Glomerular endothelial cell (primary cell): ENCODE data around the gene PLPP4. TPM values are rescaled to one million over a fixed set of nuclear protein-coding genes. Genes with fewer than 3 reads are reported as not detected.
"Not testable (repeated sequence)": the region's sequence is repeated elsewhere in the genome, so short reads cannot be mapped to it uniquely, and the experiment has no call there.

Source experiments
- DNase-seq: peaks from one replicate; pipeline ENCODE4 v3.0.0-alpha.2; 2011; ENCODE audit warnings: low read depth, low spot score; ENCODE audit errors: extremely low read depth
- total RNA-seq: library from RNA; depleted of rRNA; stranded (reverse); fragments of >200 nt; gene quantifications from 2 replicates; pipeline ENCODE4 v1.2.3, GENCODE V29; 2015

The PLPP4 gene
- total RNA-seq, 1 donor from 2014 or later: 11.1 TPM

DNA sequence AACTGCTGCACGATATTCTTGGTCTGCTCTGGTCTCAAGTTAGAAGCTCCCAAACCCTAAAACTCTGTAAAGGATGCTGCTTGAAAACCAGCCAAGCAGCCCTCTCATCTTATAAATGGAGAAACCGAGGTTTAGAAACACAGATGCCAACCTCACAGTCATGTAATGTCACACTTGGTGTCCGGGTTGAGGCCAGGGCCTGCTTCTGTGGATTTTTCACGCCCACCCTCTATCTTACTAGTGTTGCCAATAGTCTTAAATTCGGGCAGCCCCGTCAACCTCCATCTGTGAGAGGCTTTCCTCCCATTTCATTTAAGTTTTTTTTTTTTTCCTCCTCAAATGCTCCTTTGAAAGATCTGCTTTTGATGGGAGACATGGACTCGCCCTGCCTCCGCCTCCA lies 28.9 kb downstream of the PLPP4 start:
- DNase-seq: no peak

DNA sequence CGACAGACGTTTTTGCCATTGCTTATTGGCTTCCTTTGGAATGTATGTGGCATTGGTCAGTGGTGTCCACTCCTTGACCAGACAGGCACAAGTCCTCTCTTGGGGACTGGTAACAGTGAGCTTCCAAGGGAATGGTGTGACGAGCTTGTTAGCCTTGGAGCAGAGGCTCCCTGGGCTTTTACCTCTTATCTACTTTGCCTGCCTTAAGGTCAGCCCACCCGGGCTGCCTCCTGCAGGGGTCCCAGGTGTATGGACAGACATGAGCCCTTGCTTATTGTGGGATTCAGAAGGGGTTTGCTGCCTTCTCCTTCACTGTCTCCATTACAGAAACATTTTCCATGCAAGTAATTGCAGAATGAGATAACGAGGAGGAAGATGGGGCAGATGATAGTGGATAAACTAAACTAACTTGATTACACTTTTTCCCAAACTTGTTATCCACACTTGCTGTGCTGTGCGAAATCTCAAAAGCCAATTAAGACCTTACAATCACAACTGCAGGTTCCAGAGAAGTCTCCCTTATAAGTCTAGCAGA lies 29.7 kb downstream of the PLPP4 start:
- no peak for DNase-seq

DNA sequence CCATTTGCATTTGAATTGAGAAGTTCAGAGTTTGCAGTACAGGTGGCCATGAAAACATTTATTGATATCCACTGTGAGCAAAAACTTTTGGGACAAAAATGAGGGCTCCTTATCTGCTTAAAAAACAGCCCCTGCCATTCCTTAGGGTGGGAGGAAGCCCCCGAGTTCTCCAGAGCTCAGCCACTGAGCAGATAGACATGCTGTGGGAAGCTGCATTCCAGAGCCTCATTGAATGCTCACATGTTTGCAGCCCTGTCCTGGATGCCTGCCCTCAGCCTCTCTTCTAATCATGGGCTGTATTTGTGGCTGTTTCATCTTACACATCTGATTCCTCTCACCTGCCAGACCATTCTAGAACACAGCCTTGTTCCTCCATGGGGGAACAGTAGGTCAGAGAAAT lies 33.3 kb downstream of the PLPP4 start:
- no peak for DNase-seq

DNA sequence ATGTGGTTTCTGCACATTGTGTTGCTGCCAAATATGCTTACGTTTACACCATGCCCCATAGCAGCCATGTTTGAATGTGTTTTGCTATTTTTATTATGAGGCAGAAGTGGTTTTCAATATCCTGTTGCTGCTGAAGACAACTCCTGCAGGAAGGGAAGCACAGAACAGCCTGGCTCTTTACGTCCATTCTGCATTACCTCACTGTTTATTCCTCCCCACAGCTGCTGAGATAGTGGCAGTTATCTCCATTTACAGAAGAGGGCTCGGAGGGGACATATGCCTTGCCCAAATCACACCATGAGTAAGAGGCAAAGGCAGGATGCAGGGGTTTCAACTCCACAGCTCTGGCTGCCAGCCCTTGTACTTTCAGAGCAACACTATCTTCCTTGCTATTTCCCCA lies 35.3 kb downstream of the PLPP4 start:
- DNase-seq: no peak

DNA sequence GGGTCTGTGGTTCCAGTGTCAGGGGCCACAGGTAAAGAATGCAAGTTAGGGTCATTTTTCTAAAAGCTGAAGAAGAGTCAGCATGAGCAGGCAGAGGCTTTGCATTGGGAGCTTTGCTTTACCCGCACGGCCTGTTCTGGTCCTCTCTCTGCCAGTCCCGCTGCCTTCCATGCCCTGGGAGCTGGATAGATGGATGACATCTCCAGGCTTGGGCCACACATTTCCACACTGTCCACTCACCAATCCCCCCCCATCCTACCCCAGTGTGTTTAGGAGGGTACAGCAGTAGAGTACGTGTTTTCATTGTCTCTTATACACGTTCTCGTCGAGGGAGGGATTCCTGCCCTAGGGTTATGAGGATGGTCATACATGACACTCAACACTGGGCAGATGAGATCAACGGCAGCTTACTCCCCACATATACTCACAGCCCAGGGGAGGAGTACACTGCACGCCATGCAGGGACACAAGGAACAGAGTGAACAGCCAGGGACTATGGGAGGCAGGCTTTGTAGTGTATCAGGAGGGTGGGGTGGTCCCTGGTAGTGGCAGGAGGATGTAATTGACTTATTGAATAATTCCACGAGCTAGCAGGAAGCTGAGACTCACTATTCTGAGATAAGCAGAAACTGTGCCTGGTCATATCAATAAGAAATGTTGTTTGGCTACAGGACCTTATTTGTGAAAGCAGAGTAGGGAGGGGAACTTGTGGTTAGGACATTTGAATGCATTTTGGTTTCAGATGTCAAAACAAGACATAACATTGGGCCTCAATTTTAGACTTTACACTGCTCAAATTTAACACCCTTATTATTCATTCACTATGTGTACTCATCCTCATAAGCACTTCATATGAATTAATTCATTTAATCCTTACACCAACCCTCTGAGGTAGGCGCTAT lies 36.6 kb downstream of the PLPP4 start:
- DNase-seq: no peak

DNA sequence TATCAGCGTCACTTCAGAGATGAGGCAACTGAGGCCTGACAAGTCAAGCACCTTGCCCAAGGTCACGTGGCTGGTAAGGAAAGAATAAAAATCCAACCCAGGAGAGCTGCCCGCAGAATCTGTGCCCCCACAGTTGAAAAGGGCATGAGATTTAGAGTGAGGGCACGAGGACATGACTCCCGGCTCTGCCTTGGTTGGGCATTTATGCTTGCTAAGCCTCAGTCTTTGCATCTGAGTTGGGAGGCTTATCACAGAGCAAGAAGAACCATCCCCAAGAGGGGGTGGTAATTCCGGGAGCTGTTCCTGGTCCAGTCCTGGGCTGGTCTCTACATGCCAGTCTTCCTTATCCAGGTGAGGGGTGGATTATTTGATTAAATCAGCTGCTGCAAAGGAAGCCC lies 37.3 kb downstream of the PLPP4 start:
- no peak for DNase-seq

DNA sequence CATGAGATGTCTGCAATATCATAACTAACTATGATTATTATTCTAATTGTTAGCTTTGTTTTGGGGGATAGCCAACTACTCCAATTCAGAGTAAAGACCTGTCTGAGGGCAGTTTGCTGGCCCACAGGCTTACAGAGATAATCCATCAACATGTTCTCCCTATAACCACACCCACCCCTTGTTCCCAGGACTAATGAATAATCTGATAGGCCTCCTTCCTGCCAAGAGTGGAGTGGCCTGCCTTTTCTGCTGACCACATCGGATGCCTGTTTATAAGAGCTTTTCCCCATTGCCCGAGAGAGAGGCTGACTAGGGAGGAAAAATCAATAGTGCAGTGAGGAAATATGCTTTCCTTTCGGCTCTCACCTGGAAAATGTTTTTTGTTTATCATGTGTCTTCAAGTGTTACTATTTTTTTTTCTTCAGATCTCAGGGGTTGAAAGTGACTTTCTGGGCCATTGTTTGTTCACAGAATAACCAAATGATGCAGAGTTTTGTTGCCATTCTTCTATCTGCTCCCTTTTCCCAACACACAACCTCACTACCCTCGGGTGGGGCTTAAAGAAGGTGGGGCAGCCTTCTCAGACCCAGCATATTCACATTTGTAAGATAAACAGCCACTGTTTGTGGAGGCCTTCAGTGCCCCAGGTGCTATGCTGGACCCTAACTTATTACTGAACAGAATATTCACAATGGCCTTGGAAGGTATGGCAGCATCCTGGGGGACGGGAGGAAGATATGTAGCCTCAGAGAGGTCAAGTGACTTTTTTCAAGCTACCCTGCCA lies 38.4 kb downstream of the PLPP4 start:
- DNase-seq: no peak

DNA sequence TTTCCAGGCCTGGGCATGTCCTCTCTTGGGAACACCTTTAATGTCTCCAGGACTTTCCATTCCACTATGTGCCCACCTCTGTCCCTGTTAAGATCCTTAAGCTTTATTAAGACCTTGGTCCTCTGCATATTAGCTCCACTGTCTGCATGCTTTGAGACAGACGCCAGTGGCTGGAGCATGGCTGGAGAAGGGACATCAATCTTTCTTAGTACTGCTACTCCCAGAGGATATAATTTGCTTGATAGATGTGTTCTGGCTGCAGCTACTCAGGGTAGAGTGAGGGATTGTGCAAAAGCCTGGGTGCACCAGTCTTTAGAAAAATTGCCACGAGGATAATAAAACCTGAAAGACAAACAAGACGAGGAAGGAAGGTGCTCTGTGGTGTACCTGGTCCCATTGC lies 42.9 kb downstream of the PLPP4 start:
- no peak for DNase-seq

DNA sequence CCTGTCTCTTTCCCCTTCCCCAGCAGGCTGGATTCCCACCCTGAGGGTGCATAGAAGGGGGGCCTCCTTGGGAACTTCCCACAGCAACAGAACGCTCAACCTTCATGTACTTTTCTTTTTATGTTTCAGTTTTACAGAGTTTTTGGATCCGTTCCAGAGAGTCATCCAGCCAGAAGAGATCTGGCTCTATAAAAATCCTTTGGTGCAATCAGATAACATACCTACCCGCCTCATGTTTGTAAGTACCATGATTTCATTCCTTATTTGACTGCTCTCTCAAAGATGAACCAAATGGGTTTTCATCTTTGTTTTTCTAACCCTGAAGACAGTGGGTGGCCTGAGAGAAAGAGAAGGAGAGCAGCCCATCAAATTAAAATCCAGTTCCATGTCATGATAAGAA lies 46.7 kb downstream of the PLPP4 start:
- no peak for DNase-seq

DNA sequence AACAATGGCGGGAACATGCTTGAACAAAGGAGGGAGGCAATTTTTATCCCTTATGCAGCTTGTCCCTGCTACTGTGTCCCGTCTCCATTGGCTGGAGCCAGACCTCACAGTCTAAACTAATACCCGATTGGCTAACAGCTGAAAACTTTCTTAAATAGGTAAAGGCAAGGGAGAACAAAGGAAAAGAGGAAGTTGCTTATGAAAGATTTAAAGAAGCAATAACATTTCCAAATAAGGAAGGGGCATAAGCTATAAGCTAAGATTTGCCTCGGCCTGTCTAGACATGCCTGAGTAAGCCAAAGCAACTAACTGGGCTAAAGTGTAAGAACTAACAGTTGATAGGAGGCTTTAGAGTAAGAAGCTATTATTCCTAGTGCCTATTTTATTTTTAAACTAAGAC lies 47.2 kb downstream of the PLPP4 start:
- DNase-seq: not testable (repeated sequence)

DNA sequence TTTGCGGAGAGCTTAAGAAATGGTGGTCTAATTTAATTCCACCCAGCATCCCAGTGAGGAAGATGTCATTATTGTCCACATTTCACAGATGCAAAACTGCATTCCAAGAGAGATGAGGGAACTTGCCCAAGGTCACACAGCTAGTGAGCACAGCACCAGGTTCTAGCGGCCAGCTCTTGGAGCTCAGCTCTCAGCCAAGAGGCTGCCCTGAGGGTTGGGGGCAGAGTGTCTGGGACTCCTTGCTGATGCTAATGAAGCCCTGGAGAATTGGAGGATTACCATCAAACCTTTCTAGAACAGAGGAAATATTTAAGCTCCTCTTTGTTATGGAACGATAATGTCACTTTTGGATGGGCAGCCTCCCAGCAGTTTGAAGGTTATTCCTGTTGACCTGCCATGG lies 48.0 kb downstream of the PLPP4 start:
- DNase-seq: no peak

DNA sequence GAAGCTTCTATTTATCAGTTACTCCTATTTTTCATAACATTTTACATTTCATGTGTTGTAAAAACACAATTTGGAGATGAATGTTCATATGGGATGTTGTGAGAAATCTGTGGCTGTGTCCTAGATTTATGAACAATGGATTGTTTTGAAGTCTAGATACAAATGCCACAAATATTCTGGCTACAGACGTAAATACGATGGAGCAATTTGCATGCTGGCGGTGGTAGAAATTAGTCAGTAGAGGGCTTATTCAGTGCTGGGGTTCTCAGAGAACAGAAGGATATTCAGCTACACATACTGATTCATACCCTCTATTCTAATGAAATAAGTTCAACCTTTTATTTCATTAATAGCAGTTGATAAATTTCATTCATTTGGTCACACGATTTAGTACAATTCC lies 48.8 kb downstream of the PLPP4 start:
- no peak for DNase-seq

DNA sequence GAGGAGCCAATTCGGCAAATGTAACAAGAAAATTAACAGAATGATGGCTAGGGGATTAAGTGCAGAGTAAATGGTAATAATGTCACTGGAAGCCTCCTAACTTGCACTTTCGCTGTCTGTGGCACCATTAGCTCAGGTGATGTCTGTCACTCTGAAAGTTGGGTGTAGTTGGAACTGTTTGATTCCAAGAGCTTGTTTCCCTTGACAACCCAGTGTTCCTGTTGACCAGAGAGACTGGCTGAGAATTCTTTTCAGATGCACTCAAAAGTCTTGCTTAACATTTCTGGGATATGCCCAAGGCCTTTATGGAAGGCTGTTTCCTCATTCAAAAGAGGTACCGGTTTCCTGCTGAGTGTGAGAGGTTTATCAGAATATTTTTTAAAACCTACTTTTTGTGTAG lies 49.6 kb downstream of the PLPP4 start:
- DNase-seq: no peak

DNA sequence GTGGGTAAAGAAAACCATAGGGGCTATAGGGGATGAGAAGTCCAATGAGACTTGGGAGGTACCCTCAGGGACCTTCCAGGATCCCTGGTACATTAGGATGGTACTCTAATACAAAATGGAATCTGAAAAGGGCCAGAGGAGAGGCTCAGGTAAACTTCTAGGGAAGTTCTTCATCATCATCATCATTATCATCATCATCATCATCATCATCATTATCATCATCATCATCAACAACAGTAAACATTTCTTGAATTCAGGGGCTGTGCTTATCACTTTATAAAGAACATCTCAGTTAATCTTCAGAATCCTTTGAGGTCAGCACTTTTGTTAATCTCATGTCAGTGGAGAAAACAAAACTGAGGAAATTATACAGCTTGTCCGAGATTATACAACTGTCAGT lies 50.1 kb downstream of the PLPP4 start:
- DNase-seq: no peak

DNA sequence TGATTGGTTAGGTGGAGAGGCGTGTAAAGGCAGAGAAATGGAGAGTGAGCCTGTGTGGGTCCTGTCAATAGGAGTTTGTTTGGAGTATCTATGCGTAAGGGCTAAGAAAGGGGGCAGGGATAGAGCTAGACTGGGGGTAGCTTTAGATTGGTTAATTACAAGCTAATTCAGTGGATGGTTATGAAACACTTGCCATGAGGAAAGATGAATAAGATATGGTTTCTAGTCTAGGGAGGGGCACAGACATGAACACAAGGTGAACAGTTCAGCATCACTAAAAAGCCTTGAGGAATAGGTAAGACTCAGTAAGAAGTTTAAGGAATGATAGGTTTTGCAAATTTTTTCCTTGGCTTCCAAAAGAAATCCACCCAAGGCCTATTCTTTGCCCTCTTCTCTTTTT lies 50.6 kb downstream of the PLPP4 start:
- DNase-seq: no peak

DNA sequence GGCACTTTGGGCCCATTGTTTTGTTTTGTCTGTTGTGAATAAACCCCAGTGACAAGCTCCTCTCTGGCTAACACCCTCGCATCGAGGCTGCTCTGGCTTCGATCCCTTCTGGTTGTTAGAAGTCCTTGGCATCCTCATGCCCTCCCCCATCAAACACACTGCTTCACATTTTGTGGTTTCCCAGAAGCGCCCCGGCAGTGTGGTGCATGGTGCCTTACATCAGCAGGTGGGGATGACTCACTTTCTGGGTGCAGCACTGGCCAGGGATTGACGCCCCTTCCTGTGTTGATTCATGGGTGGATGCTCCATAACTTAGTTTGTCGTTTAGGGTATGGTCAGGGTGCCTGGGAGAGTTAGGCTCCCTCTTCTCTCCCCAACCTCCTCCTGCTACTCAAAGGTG lies 51.4 kb downstream of the PLPP4 start:
- no peak for DNase-seq

DNA sequence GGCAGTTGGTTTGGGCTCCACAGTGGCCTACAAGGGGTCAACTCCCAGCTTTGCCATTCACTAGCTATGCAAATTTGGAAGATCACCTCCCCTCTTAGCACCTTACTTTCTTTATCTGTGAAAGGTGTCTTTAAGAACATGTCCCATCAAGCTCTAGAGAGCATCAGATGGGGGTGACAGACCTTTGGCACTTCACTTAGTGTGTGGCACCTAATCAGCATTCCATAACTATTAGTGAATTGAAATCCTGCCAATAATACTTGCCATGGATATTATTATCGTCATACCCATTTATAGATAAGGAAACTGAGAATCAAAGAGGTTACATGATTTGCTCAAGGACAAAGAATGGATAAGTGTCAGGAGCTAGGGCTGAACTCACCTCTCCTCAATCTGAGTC lies 51.9 kb downstream of the PLPP4 start:
- DNase-seq: no peak

DNA sequence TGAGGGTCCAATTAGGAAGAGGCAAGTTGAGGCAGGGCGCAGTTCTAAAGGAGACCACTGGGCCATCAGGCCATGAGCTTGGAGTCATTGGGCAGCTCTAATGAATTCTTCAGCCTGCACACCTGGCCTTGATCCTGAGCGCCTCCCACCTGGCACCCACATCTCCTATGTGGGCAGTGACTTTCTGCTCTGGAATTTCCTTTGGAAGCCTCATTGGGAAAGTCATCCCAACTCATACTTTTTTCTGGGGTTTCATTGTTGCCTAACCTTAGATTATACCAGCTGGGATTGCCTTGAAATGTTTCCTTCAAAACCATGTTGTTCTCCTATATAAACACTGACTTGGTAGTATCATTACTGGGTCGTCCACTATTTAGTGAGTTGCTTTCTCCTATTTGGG lies 54.1 kb downstream of the PLPP4 start:
- DNase-seq: no peak

DNA sequence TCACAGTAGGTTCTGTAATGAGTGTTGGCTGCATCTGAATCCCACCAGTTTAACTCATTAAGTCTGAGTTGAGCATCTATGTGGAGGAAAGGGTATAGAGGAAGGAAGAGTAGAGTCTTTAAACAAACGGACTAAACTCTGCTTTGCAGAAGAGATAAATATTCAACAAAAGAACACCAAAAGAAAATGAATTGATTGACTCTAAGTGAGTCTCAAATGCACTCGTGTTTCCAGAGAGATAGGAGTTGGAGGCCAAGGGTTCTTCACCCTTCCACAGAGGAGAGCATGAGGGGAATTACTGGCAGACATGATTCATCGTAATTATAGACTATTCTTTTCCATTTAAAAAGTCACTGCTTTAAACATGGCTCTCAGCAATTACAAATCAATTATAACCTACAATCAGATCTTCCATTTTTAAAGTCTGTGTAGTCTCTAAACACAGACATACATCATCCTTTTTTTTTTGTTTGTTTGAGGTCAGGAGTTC lies 56.3 kb downstream of the PLPP4 start:
- no peak for DNase-seq

DNA sequence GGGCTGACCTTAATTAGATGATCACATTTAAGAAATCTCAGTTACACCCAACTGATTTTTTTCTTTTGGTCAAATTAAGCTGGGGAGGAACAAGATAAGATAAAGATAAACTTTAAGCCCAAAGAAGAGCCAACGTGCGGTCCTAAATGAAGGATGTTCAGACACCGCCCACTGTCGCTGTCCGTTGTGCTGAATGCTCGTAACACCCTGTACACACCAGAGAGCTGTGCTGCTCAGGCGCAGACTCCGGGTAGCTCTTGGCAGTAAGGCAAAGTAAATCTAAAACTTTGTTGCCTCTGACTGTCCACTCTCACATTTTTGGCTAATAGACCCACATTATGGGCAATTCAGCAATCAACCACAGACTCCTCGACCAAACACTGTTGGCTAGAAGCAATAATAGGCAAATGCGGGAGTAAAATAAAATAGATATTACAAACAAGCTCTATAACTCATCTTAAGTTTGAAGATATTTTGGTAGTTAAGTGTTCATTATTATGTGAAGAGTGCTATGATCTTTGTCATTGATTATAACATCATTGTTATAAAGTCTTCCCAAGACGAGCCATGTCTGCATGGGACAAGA lies 57.1 kb downstream of the PLPP4 start:
- no peak for DNase-seq

DNA sequence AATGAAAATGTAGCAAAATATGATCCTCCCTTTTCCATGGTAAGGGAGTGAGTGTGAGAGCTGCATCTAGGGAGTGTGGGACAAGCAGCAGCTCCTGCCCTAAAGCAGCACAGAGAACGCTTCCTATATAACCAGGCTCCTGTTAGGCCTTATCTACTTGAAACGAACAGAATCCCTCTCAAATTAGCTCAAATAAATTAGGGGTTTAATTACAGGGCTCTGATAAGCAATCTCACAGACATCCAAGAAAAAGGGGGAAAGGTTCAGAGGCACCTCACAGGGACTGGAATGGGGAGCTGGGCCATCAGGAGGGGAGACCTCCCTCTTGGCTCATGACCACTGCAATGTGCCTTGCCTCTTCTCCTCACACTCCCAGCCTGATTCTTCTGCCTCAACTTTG lies 57.9 kb downstream of the PLPP4 start:
- no peak for DNase-seq
